Ishikawa (cell line): ENCODE results near the gene TMEM207.

Source experiments
- CEBPB ChIP-seq: IDR thresholded peaks from 2 replicates; pipeline ENCODE4 v1.6.1; 2012
- CREB1 ChIP-seq: IDR thresholded peaks from 2 replicates; pipeline ENCODE4 v1.6.1; 2012; ENCODE audit warnings: low read depth
- EGR1 ChIP-seq: IDR thresholded peaks from 2 replicates; pipeline ENCODE4 v1.6.1; 2012
- EP300 ChIP-seq: IDR thresholded peaks from 2 replicates; pipeline ENCODE4 v1.6.1; 2012; ENCODE audit warnings: borderline replicate concordance
- FOXM1 ChIP-seq: IDR thresholded peaks from 2 replicates; pipeline ENCODE4 v1.6.1; 2012; ENCODE audit warnings: low read depth, borderline replicate concordance
- NFIC ChIP-seq: IDR thresholded peaks from 2 replicates; pipeline ENCODE4 v1.6.1; 2012
- RAD21 ChIP-seq: IDR thresholded peaks from 2 replicates; pipeline ENCODE4 v1.6.1; 2012; ENCODE audit warnings: low read depth
- TAF1 ChIP-seq: IDR thresholded peaks from 2 replicates; pipeline ENCODE4 v1.6.1; 2012; ENCODE audit warnings: low read depth, mild to moderate bottlenecking
- TCF12 ChIP-seq: IDR thresholded peaks from 2 replicates; pipeline ENCODE4 v1.6.1; 2012; ENCODE audit warnings: low read depth
- TEAD4 ChIP-seq: IDR thresholded peaks from 2 replicates; pipeline ENCODE4 v1.6.1; 2012
- YY1 ChIP-seq: IDR thresholded peaks from 2 replicates; pipeline ENCODE4 v1.6.1; 2012; ENCODE audit warnings: low read depth
- ZBTB7A ChIP-seq: IDR thresholded peaks from 2 replicates; pipeline ENCODE4 v1.6.1; 2012; ENCODE audit warnings: low read depth
- TF ChIP-seq, protein P1 (sequence below): IDR thresholded peaks from 2 replicates; pipeline ENCODE4 v1.6.1; 2012
- TF ChIP-seq, protein P2 (sequence below): IDR thresholded peaks from 2 replicates; pipeline ENCODE4 v1.6.1; 2012
- TF ChIP-seq, protein P3 (sequence below): IDR thresholded peaks from 2 replicates; pipeline ENCODE4 v1.6.1; 2012; ENCODE audit warnings: low read depth, mild to moderate bottlenecking

The TMEM207 gene

DNA sequence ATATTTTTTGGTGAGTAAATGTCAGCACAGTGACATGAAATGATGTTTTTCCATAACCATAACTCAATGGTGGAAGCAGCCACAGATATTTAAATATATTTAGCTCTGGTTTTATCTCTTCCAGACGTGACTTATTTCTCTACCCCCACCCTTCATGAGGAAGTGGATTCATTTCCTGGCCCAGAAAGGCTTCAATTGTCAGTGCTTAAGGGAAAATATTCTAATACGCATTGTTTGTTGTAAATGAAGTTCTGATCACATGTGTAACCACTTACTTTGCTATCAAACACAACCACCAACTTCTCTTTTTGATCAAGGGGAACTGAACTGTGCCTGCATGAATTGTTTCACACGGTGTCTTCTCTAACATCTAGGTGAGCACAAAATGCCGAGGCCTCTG lies 47.7 kb downstream of the TMEM207 start:
- TF ChIP-seq, protein P1, sequence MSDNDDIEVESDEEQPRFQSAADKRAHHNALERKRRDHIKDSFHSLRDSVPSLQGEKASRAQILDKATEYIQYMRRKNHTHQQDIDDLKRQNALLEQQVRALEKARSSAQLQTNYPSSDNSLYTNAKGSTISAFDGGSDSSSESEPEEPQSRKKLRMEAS, result no peak
- TF ChIP-seq NFIC (no peak), FOXM1 (no peak), TAF1 (no peak), ZBTB7A (no peak), YY1 (no peak), CREB1 (no peak)

DNA sequence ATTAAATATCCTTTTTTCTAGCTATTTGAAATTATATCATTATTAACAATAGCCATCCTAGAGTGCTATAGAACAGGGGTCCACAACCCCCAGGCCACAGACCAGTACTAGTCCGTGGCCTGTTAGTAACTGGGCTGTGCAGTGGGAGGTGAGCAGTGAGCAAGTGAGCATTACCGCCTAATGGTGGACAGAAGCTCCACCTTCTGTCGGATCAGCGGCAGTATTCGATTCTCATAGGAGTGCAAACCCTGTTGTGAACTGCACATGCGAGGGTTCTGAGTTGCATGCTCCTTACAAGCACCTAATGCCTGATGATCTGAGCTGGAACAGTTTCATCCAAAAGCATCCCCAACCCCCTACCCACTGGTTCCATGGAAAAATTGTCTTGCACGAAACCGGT lies 50.0 kb downstream of the TMEM207 start:
- no peak for TF ChIP-seq FOXM1
- no peak for TF ChIP-seq RAD21
- TF ChIP-seq EP300, result no peak
- TF ChIP-seq EGR1, result no peak
- no peak for TF ChIP-seq TAF1
- TF ChIP-seq TCF12, result no peak
- TF ChIP-seq ZBTB7A, result no peak
- TF ChIP-seq, protein P2, sequence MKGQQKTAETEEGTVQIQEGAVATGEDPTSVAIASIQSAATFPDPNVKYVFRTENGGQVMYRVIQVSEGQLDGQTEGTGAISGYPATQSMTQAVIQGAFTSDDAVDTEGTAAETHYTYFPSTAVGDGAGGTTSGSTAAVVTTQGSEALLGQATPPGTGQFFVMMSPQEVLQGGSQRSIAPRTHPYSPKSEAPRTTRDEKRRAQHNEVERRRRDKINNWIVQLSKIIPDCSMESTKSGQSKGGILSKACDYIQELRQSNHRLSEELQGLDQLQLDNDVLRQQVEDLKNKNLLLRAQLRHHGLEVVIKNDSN, result no peak
- TF ChIP-seq, protein P3, sequence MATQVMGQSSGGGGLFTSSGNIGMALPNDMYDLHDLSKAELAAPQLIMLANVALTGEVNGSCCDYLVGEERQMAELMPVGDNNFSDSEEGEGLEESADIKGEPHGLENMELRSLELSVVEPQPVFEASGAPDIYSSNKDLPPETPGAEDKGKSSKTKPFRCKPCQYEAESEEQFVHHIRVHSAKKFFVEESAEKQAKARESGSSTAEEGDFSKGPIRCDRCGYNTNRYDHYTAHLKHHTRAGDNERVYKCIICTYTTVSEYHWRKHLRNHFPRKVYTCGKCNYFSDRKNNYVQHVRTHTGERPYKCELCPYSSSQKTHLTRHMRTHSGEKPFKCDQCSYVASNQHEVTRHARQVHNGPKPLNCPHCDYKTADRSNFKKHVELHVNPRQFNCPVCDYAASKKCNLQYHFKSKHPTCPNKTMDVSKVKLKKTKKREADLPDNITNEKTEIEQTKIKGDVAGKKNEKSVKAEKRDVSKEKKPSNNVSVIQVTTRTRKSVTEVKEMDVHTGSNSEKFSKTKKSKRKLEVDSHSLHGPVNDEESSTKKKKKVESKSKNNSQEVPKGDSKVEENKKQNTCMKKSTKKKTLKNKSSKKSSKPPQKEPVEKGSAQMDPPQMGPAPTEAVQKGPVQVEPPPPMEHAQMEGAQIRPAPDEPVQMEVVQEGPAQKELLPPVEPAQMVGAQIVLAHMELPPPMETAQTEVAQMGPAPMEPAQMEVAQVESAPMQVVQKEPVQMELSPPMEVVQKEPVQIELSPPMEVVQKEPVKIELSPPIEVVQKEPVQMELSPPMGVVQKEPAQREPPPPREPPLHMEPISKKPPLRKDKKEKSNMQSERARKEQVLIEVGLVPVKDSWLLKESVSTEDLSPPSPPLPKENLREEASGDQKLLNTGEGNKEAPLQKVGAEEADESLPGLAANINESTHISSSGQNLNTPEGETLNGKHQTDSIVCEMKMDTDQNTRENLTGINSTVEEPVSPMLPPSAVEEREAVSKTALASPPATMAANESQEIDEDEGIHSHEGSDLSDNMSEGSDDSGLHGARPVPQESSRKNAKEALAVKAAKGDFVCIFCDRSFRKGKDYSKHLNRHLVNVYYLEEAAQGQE, result no peak
- TF ChIP-seq CEBPB, result no peak
- no peak for TF ChIP-seq TEAD4
- TF ChIP-seq, protein P1, result no peak
- TF ChIP-seq CREB1, result no peak
- TF ChIP-seq NFIC, result no peak

DNA sequence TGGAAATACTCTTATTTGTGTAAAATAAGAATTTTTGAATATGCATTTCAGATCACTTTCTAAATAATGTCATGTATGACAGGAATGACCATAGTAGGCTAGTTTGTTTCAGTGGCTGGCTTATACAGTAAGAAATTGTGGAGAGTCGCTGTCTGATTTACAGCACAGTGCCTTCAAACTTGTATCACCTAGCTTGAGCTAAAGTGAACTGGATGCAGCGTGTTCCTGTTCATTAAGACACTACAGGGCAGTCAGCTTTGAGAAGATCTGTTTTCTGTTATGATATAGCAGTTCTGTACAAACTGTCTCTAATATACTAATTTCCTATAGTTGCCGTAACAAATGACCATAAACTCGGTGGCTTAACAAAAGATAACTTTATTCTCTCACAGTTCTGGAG lies 51.8 kb downstream of the TMEM207 start:
- no peak for TF ChIP-seq EP300
- TF ChIP-seq EGR1, result no peak
- TF ChIP-seq, protein P1, result no peak
- no peak for TF ChIP-seq CEBPB
- no peak for TF ChIP-seq RAD21
- TF ChIP-seq, protein P3, result no peak
- no peak for TF ChIP-seq YY1
- no peak for TF ChIP-seq TEAD4
- TF ChIP-seq TAF1, result no peak
- TF ChIP-seq TCF12, result no peak
- no peak for TF ChIP-seq CREB1
- TF ChIP-seq, protein P2, result no peak
- no peak for TF ChIP-seq NFIC
- no peak for TF ChIP-seq FOXM1

DNA sequence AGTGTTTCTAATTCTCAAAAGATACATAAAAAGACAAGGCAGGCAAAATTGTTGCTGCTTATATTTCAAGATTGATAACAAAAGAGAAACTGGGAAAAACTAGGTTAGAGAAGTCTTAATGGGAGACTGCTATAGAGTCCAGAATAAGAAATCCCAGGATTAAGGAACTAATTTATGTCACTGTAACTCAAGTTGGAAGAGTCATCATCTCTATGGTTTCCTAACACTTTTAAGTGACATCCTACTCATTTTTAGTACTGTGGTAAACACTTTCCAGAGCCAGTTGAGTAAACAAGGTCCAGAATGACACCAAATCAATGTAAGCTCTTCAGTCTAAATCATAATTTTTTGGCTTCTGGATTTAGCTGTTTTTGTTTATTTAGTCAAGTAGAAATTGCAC lies 53.7 kb downstream of the TMEM207 start:
- TF ChIP-seq, protein P3, result no peak
- TF ChIP-seq EGR1, result no peak
- TF ChIP-seq, protein P2, result no peak
- TF ChIP-seq CEBPB, result no peak
- no peak for TF ChIP-seq EP300
- TF ChIP-seq, protein P1, result no peak
- no peak for TF ChIP-seq TAF1
- TF ChIP-seq TCF12, result no peak
